Gastroesophageal sphincter (tissue), 3 donors: ENCODE results near the gene INSL3.

Experiments
- POLR2A ChIP-seq, 2 donors: fragments of 450-650 bp; IDR thresholded peaks; one replicate each; pipeline ENCODE4 v1.6.1; 2017; ENCODE audit warnings: antibody characterized with exemption in 2 of 2, mild to moderate bottlenecking in 2 of 2, moderate library complexity in 1 of 2
- TF ChIP-seq, protein P1 (sequence below), 4 experiments: fragments of 200-600 bp in 2 of 4; fragments of 450-650 bp in 2 of 4; sonication (generic) in 1 of 4; IDR thresholded peaks; one replicate each; pipeline ENCODE4 v1.5.1; 2017 to 2019; ENCODE audit warnings: antibody characterized with exemption in 4 of 4, mild to moderate bottlenecking in 2 of 4, moderate library complexity in 2 of 4

DNA sequence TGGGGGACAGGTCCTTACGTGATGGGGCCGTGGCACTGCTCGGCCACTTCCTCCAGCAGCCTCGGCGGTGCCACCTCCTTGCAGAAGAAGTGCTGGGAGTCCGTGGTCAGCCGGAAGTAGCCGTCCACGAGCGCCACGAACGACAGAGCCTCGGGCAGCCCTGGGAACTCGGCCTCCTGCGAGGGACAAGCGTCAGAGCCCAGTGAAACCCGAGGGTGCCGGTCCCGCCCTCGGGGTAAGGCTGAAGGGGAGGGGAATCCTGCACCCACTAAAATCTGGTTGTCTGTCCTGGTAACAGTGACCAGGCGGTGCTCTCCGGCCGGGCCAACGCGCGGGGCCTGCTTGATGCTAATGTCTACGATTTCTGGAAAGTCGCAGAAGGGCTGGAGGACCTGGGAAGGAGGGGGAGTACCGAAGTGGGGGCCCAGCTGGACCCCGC, 20.1 kb upstream of the INSL3 start:
- no peak for TF ChIP-seq POLR2A (IDR thresholded peaks at IDR 0.05)
- TF ChIP-seq, protein P1, sequence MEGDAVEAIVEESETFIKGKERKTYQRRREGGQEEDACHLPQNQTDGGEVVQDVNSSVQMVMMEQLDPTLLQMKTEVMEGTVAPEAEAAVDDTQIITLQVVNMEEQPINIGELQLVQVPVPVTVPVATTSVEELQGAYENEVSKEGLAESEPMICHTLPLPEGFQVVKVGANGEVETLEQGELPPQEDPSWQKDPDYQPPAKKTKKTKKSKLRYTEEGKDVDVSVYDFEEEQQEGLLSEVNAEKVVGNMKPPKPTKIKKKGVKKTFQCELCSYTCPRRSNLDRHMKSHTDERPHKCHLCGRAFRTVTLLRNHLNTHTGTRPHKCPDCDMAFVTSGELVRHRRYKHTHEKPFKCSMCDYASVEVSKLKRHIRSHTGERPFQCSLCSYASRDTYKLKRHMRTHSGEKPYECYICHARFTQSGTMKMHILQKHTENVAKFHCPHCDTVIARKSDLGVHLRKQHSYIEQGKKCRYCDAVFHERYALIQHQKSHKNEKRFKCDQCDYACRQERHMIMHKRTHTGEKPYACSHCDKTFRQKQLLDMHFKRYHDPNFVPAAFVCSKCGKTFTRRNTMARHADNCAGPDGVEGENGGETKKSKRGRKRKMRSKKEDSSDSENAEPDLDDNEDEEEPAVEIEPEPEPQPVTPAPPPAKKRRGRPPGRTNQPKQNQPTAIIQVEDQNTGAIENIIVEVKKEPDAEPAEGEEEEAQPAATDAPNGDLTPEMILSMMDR (IDR thresholded peaks at IDR 0.05) = no peak
